Keratinocyte (primary cell): ENCODE data around the gene ZNF503. TPM values are rescaled to one million over a fixed set of nuclear protein-coding genes. Genes with fewer than 3 reads are reported as not detected.
A peak's percentile ranks its signal among the peaks of the same experiment; 100 is the strongest.

Experiments used
- DNase-seq: peaks from one replicate; pipeline ENCODE4 v3.0.0-alpha.2; 2011; ENCODE audit warnings: low read depth, missing footprints, low spot score
- FAIRE-seq: peaks from 2 replicates; lab custom pipeline; 2011; peaks lifted over from hg19 to GRCh38; lab: Jason Lieb, UNC
- H2AFZ ChIP-seq: 2 replicates; pipeline ENCODE4 v1.6.0; 2012; ENCODE audit warnings: low read length, control low read depth, inconsistent platforms; ENCODE audit not compliant: control insufficient read depth
- H3K27ac ChIP-seq: 2 replicates; pipeline ENCODE4 v1.5.1; 2011; ENCODE audit warnings: low read length; ENCODE audit not compliant: control insufficient read depth, insufficient read depth
- H3K27me3 ChIP-seq: 3 replicates; pipeline ENCODE4 v1.6.0; 2011; ENCODE audit warnings: low read length; ENCODE audit not compliant: control insufficient read depth, insufficient read depth; ENCODE audit errors: extremely low read depth
- H3K36me3 ChIP-seq, 2 experiments: 2 replicates in 1 of 2; 3 replicates in 1 of 2; pipeline ENCODE4 v1.5.1; 2011; ENCODE audit warnings: low read length in 2 of 2, mild to moderate bottlenecking in 1 of 2; ENCODE audit not compliant: control insufficient read depth in 2 of 2, insufficient read depth in 2 of 2; ENCODE audit errors: extremely low read depth in 1 of 2
- H3K4me1 ChIP-seq: 3 replicates; pipeline ENCODE4 v1.5.1; 2011; ENCODE audit warnings: low read length; ENCODE audit not compliant: control insufficient read depth, insufficient read depth; ENCODE audit errors: extremely low read depth
- H3K4me2 ChIP-seq: 3 replicates; pipeline ENCODE4 v1.6.0; 2011; ENCODE audit warnings: low read depth, low read length; ENCODE audit not compliant: control insufficient read depth, insufficient read depth; ENCODE audit errors: extremely low read depth
- H3K4me3 ChIP-seq, 3 experiments: fragments of 200-600 bp in 1 of 3; sonication (generic) in 1 of 3; 2 replicates in 2 of 3; 3 replicates in 1 of 3; pipeline ENCODE4 v1.5.1; 2011 to 2016; ENCODE audit warnings: low read length in 3 of 3, mild to moderate bottlenecking in 3 of 3, control low read depth in 2 of 3, inconsistent platforms in 1 of 3, low read depth in 1 of 3, mixed read lengths in 1 of 3, mixed run types in 1 of 3, moderate library complexity in 1 of 3; ENCODE audit not compliant: control insufficient read depth in 2 of 3, insufficient read depth in 2 of 3; ENCODE audit errors: extremely low read depth in 1 of 3
- H3K79me2 ChIP-seq: 2 replicates; pipeline ENCODE4 v1.6.0; 2012; ENCODE audit warnings: low read length; ENCODE audit not compliant: control insufficient read depth, insufficient read depth
- H3K9ac ChIP-seq: 3 replicates; pipeline ENCODE4 v1.6.0; 2011; ENCODE audit warnings: low read length; ENCODE audit not compliant: control insufficient read depth, insufficient read depth; ENCODE audit errors: extremely low read depth
- H3K9me1 ChIP-seq: 3 replicates; pipeline ENCODE4 v1.6.0; 2011; ENCODE audit warnings: low read length; ENCODE audit not compliant: control insufficient read depth, insufficient read depth; ENCODE audit errors: extremely low read depth
- H3K9me3 ChIP-seq: 2 replicates; pipeline ENCODE4 v1.5.1; 2012; ENCODE audit warnings: low read depth, low read length; ENCODE audit not compliant: control insufficient read depth
- H4K20me1 ChIP-seq: 3 replicates; pipeline ENCODE4 v1.6.0; 2011; ENCODE audit warnings: low read length; ENCODE audit not compliant: control insufficient read depth, insufficient read depth; ENCODE audit errors: extremely low read depth
- EZH2 ChIP-seq: IDR thresholded peaks from one replicate; pipeline ENCODE4 v1.6.1; 2012; ENCODE audit warnings: inconsistent platforms, mild to moderate bottlenecking, low read length, moderate library complexity
- dilution Hi-C: fragments of 300-500 bp; cut with MboI; formaldehyde crosslinking; loops from one replicate; pipeline ENCODE4 v1.7.0; 2020; ENCODE audit warnings: low sequenced_read_pairs; ENCODE audit not compliant: extremely low pct_ligation_motif_present
- polyA plus RNA-seq, 5 experiments: library from polyadenylated mRNA; depleted of rRNA in 3 of 5; stranded (reverse) in 3 of 5; stranded (forward) in 1 of 5; unstranded in 1 of 5; fragments of >200 nt; gene quantifications; 1 replicate in 1 of 5; 2 replicates in 3 of 5; 3 replicates in 1 of 5; pipeline versions ENCODE4 v1.2.1 to v1.2.3, GENCODE V29; 2011 to 2012; ENCODE audit warnings: missing spikeins in 2 of 5, low read depth in 1 of 5, low replicate concordance in 1 of 5
- TF ChIP-seq, protein P1 (sequence below), 3 experiments: IDR thresholded peaks in 1 of 3; conservative IDR thresholded peaks in 1 of 3; optimal IDR thresholded peaks in 1 of 3; 2 replicates in 2 of 3; 3 replicates in 1 of 3; pipeline versions ENCODE3 to v1.5.1; 2011; ENCODE audit warnings: low read length in 3 of 3, mild to moderate bottlenecking in 3 of 3, moderate library complexity in 2 of 3, control low read depth in 1 of 3, inconsistent platforms in 1 of 3; ENCODE audit not compliant: insufficient read depth in 2 of 3; ENCODE audit errors: extremely low read depth in 1 of 3

Gene ZNF503
- polyA plus RNA-seq, 1 donor (not counting 4 experiments of a cell fraction or from before 2014, with no cell fraction given): 1.5 TPM

DNA sequence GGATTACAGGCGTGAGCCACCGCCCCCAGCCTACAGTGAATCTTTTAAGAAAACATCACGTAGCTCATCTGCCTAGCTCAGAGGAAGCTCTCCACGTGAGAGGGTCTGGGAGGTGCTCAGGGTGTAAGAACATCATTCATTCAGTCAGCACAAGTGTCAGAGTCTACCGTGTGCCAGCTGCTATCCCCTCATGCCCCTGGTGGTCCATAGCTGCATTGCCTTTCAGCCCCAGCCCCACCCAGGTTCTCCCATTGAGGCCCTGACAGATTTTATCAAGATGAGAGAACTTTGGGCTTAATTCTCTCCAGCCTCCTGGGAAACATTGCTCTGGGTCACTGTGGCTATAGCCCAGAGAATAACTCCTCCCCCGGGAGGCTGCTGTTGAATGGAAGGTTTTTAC is 45.1 kb downstream of the ZNF503 start:
- FAIRE-seq (no peak), DNase-seq (no peak)
- Histone ChIP-seq H4K20me1 (no peaks in the 10 kb centered on the region), H3K9me1 (no peaks in the 10 kb centered on the region), H3K36me3 (no peaks in the 10 kb centered on the region), H3K4me1 (peaks cover 22% of the 10 kb centered on the region), H3K79me2 (no peaks in the 10 kb centered on the region), H3K27me3 (no peaks in the 10 kb centered on the region), H3K4me3 (no peak overlapping the region), H2AFZ (no peak overlapping the region), H3K9me3 (peaks cover 2% of the 10 kb centered on the region), H3K27ac (no peak overlapping the region), H3K9ac (no peak overlapping the region), H3K4me2 (no peak overlapping the region)
- TF ChIP-seq EZH2: no peak
- TF ChIP-seq, protein P1, sequence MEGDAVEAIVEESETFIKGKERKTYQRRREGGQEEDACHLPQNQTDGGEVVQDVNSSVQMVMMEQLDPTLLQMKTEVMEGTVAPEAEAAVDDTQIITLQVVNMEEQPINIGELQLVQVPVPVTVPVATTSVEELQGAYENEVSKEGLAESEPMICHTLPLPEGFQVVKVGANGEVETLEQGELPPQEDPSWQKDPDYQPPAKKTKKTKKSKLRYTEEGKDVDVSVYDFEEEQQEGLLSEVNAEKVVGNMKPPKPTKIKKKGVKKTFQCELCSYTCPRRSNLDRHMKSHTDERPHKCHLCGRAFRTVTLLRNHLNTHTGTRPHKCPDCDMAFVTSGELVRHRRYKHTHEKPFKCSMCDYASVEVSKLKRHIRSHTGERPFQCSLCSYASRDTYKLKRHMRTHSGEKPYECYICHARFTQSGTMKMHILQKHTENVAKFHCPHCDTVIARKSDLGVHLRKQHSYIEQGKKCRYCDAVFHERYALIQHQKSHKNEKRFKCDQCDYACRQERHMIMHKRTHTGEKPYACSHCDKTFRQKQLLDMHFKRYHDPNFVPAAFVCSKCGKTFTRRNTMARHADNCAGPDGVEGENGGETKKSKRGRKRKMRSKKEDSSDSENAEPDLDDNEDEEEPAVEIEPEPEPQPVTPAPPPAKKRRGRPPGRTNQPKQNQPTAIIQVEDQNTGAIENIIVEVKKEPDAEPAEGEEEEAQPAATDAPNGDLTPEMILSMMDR (optimal IDR thresholded peaks at IDR 0.05 in 1 of 3, IDR thresholded peaks at IDR 0.05 in 1 of 3, conservative IDR thresholded peaks at IDR 0.05 in 1 of 3; ENCODE audit: extremely low read depth in 1 of 3, insufficient read depth in 2 of 3, low read length in 3 of 3): no peak
- dilution Hi-C loops: no loop called here

DNA sequence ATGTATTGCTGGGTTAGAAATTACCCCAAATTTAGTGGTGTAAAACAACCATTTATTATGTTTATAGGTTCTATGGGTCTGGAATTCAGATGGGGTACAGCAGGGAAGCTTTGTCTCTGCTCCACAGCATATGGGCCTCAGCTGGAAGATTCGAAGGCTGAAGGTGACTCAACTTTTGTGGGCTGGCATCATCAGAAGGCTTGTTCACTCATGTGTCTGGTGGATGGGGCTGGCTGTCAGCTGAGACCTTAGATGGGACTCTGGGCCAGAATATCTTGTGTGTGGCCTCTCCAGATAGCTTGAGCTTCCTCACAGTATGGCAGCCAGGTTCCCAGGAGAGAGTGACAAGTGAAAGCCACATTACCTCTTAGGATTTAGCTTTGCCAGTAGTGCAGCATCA is 45.9 kb downstream of the ZNF503 start:
- Histone ChIP-seq H3K9me3 (peaks cover 2% of the 10 kb centered on the region), H4K20me1 (no peaks in the 10 kb centered on the region), H3K4me3 (no peak overlapping the region), H3K9me1 (no peaks in the 10 kb centered on the region), H3K36me3 (no peaks in the 10 kb centered on the region), H3K4me2 (no peak overlapping the region), H3K79me2 (no peaks in the 10 kb centered on the region), H3K4me1 (peaks cover 23% of the 10 kb centered on the region), H3K27me3 (no peaks in the 10 kb centered on the region), H3K9ac (no peak overlapping the region), H3K27ac (no peak overlapping the region), H2AFZ (no peak overlapping the region)
- dilution Hi-C loops: no loop called here
- DNase-seq (peak; percentile 30), FAIRE-seq (peak; percentile 20)
- TF ChIP-seq, protein P1 (optimal IDR thresholded peaks at IDR 0.05 in 1 of 3, IDR thresholded peaks at IDR 0.05 in 1 of 3, conservative IDR thresholded peaks at IDR 0.05 in 1 of 3; ENCODE audit: extremely low read depth in 1 of 3, insufficient read depth in 2 of 3, low read length in 3 of 3): no peak
- no peak for TF ChIP-seq EZH2
